WTC11 (cell line): ENCODE results near the gene PTPRC. TPM values are rescaled to one million over a fixed set of nuclear protein-coding genes. Genes with fewer than 3 reads are reported as not detected.

Source experiments
- ATAC-seq: fragments of 200-7000 bp; cut with Tn5 transposase; 2 replicates; pipeline ENCODE4 v1.10.0; 2021; ENCODE audit warnings: mild to moderate bottlenecking, moderate library complexity
- CTCF ChIA-PET: fragments of 300-600 bp; sonication (Branson Sonifier 250); formaldehyde crosslinking; loops from one replicate; lab custom pipeline; 2021; ENCODE audit warnings: antibody characterized with exemption; lab: Charles Lee
- POLR2A ChIA-PET: fragments of 350-600 bp; sonication (Branson Sonifier 250); formaldehyde crosslinking; loops from one replicate; lab custom pipeline; 2021; ENCODE audit warnings: antibody characterized with exemption; lab: Charles Lee
- DNase-seq: peaks from one replicate; pipeline ENCODE4 v3.0.0; 2021; ENCODE audit warnings: low spot score
- H3K27ac Mint-ChIP-seq: 2 replicates; pipeline ENCODE4 v1.8.0; 2021; ENCODE audit warnings: mixed read lengths
- H3K27me3 Mint-ChIP-seq: 2 replicates; pipeline ENCODE4 v1.8.0; 2021; ENCODE audit warnings: low read depth, mild to moderate bottlenecking, moderate library complexity, mixed read lengths
- H3K36me3 Mint-ChIP-seq: 2 replicates; pipeline ENCODE4 v1.8.0; 2021; ENCODE audit warnings: mixed read lengths
- H3K4me1 Mint-ChIP-seq: 2 replicates; pipeline ENCODE4 v1.8.0; 2022; ENCODE audit warnings: mixed read lengths
- H3K4me3 Mint-ChIP-seq: 2 replicates; pipeline ENCODE4 v1.8.0; 2021; ENCODE audit warnings: mild to moderate bottlenecking, moderate library complexity, mixed read lengths
- H3K9me3 Mint-ChIP-seq: 2 replicates; pipeline ENCODE4 v1.8.0; 2021; ENCODE audit warnings: mixed read lengths
- ATF2 ChIP-seq: sonication (generic); formaldehyde crosslinking; IDR thresholded peaks from 2 replicates; pipeline ENCODE4 v1.8.1; 2022; ENCODE audit warnings: low read depth, missing genetic modification reagents, borderline replicate concordance
- EMX1 ChIP-seq: fragments of 250-450 bp; sonication (Bioruptor Pico); IDR thresholded peaks from 2 replicates; pipeline ENCODE4 v1.8.0; 2021; ENCODE audit warnings: mild to moderate bottlenecking
- ESRRA ChIP-seq: sonication (generic); formaldehyde crosslinking; IDR thresholded peaks from 2 replicates; pipeline ENCODE4 v1.8.1; 2022; ENCODE audit warnings: mild to moderate bottlenecking, missing genetic modification reagents, borderline replicate concordance
- ETV6 ChIP-seq: sonication (generic); formaldehyde crosslinking; IDR thresholded peaks from 2 replicates; pipeline ENCODE4 v1.8.1; 2022; ENCODE audit warnings: mild to moderate bottlenecking, missing genetic modification reagents
- GRHL2 ChIP-seq: fragments of 250-450 bp; sonication (Bioruptor Pico); IDR thresholded peaks from 2 replicates; pipeline ENCODE4 v1.8.0; 2022; ENCODE audit warnings: mild to moderate bottlenecking, moderate library complexity; ENCODE audit not compliant: insufficient replicate concordance, severe bottlenecking
- JUN ChIP-seq: sonication (generic); formaldehyde crosslinking; IDR thresholded peaks from 2 replicates; pipeline ENCODE4 v1.8.0; 2023; ENCODE audit warnings: mild to moderate bottlenecking, missing genetic modification reagents
- KAT7 ChIP-seq: sonication (generic); formaldehyde crosslinking; IDR thresholded peaks from 2 replicates; pipeline ENCODE4 v1.8.1; 2023; ENCODE audit warnings: missing genetic modification reagents, mild to moderate bottlenecking, borderline replicate concordance
- MLX ChIP-seq: sonication (generic); formaldehyde crosslinking; IDR thresholded peaks from 2 replicates; pipeline ENCODE4 v1.8.1; 2023; ENCODE audit warnings: mild to moderate bottlenecking, missing genetic modification reagents, moderate library complexity
- NFE2L1 ChIP-seq: sonication (generic); formaldehyde crosslinking; IDR thresholded peaks from 2 replicates; pipeline ENCODE4 v1.8.1; 2023; ENCODE audit warnings: missing genetic modification reagents
- NR2C2 ChIP-seq: sonication (generic); formaldehyde crosslinking; IDR thresholded peaks from 2 replicates; pipeline ENCODE4 v1.8.0; 2022; ENCODE audit warnings: mild to moderate bottlenecking, missing genetic modification reagents
- PRRX2 ChIP-seq: fragments of 250-450 bp; sonication (Bioruptor Pico); IDR thresholded peaks from 2 replicates; pipeline ENCODE4 v1.8.0; 2021; ENCODE audit warnings: mild to moderate bottlenecking
- SMAD4 ChIP-seq: sonication (generic); formaldehyde crosslinking; IDR thresholded peaks from 2 replicates; pipeline ENCODE4 v1.8.0; 2022; ENCODE audit warnings: mild to moderate bottlenecking, missing genetic modification reagents
- TEAD1 ChIP-seq: sonication (generic); formaldehyde crosslinking; IDR thresholded peaks from 2 replicates; pipeline ENCODE4 v1.8.0; 2022; ENCODE audit warnings: mild to moderate bottlenecking, missing genetic modification reagents
- ZNF263 ChIP-seq: sonication (generic); formaldehyde crosslinking; IDR thresholded peaks from 2 replicates; pipeline ENCODE4 v1.8.1; 2022; ENCODE audit warnings: low read depth, mild to moderate bottlenecking, moderate library complexity, missing genetic modification reagents
- ZNF281 ChIP-seq: sonication (generic); formaldehyde crosslinking; IDR thresholded peaks from 2 replicates; pipeline ENCODE4 v1.8.0; 2023; ENCODE audit warnings: mild to moderate bottlenecking, missing genetic modification reagents
- total RNA-seq: library from RNA; stranded (reverse); gene quantifications from 3 replicates; pipeline ENCODE4 v1.2.3, GENCODE V29; 2021
- TF ChIP-seq, protein P1 (sequence below): fragments of 250-450 bp; sonication (Bioruptor Pico); conservative IDR thresholded peaks from 2 replicates; pipeline ENCODE4 v1.9.0; 2021; ENCODE audit warnings: mild to moderate bottlenecking
- TF ChIP-seq, protein P2 (sequence below): fragments of 250-450 bp; sonication (Bioruptor Pico); IDR thresholded peaks from 2 replicates; pipeline ENCODE4 v2.1.2; 2022; ENCODE audit warnings: mild to moderate bottlenecking, moderate library complexity
- TF ChIP-seq, protein P3 (sequence below): sonication (generic); formaldehyde crosslinking; IDR thresholded peaks from 2 replicates; pipeline ENCODE4 v1.8.0; 2022; ENCODE audit warnings: mild to moderate bottlenecking, missing genetic modification reagents

PTPRC gene
- total RNA-seq, 1 experiment from 2014 or later = 1.4 TPM

DNA sequence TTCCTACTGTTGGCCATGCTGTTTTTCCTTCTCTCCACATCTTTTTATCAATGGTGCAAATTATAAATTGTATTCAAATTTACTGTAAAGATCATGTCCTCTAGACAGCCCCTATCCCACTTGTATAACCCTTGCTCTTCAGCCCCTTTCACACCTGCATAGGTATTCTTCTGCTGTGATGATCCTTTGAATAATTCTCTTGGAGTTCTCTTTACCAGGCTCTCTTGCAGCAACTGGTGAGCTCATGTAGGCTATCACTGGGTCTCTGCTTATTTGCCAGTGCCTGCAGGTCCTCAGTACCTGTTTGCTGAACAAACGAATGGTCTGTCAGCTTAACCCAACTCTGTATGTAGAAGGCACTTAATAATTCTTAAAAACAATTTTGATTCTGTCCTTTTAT, 8.2 kb downstream of the PTPRC start:
- Mint-ChIP-seq H3K27me3 (no peaks in the 10 kb centered on the region), H3K27ac (no peak overlapping the region), H3K4me3 (no peak overlapping the region), H3K4me1 (peaks cover 10% of the 10 kb centered on the region), H3K36me3 (no peaks in the 10 kb centered on the region), H3K9me3 (no peaks in the 10 kb centered on the region)
- TF ChIP-seq TEAD1 (CRISPR knock-in tag) (no peak), ESRRA (CRISPR knock-in tag) (no peak)
- TF ChIP-seq, protein P1, sequence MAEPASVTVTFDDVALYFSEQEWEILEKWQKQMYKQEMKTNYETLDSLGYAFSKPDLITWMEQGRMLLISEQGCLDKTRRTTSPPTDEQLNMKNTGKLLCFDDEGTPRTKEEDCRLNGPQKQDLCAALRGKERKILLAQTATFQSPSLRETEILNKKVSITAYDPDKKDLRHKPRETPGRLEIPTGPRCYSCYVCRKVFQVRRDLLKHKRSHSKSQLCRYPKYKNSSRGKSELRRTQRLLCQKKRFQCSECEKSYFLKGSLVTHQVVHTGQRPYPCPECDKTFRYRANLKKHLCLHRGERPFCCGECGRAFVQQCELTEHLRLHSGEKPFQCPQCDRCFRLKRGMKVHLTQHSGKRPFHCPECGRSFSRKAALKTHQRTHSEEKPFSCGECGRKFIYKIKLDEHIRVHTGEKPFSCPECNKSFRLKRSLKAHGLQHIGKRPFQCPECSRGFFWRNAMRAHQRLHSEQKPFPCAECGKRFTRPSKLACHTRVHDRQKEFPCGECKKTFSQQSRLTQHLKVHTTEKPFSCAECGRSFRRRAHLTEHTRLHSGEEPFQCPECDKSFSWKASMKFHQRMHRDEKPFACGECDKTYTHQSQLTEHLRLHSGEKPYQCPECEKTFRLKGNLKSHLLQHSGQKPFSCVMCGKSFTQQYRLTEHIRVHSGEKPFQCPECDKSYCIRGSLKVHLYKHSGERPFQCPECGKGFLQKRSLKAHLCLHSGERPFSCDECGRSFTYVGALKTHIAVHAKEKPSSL (CRISPR knock-in tag) = no peak
- DNase-seq (no peak), ATAC-seq (no peak)
- ChIA-PET CTCF (no interaction called here), POLR2A (no interaction called here)

- ATAC-seq (no peak), DNase-seq (no peak)
- no peaks in the 10 kb centered on the region for H3K27me3 Mint-ChIP-seq
- POLR2A ChIA-PET = no interaction called here
- TF ChIP-seq NR2C2 (CRISPR knock-in tag) = no peak
- no peak for TF ChIP-seq JUN
- no peak for TF ChIP-seq NFE2L1 (CRISPR knock-in tag)
- TF ChIP-seq ETV6 (CRISPR knock-in tag) = no peak
- no peak for TF ChIP-seq GRHL2 (CRISPR knock-in tag)
- no peak for TF ChIP-seq PRRX2 (CRISPR knock-in tag)
- no peak for TF ChIP-seq SMAD4 (CRISPR knock-in tag)
- TF ChIP-seq ZNF263 (CRISPR knock-in tag) = no peak
- no peak for TF ChIP-seq KAT7 (CRISPR knock-in tag)
- no peak for TF ChIP-seq EMX1
- no peak for TF ChIP-seq TEAD1 (CRISPR knock-in tag)
- TF ChIP-seq, protein P2, sequence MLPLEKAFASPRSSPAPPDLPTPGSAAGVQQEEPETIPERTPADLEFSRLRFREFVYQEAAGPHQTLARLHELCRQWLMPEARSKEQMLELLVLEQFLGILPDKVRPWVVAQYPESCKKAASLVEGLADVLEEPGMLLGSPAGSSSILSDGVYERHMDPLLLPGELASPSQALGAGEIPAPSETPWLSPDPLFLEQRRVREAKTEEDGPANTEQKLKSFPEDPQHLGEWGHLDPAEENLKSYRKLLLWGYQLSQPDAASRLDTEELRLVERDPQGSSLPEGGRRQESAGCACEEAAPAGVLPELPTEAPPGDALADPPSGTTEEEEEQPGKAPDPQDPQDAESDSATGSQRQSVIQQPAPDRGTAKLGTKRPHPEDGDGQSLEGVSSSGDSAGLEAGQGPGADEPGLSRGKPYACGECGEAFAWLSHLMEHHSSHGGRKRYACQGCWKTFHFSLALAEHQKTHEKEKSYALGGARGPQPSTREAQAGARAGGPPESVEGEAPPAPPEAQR = no peak
- TF ChIP-seq, protein P3, sequence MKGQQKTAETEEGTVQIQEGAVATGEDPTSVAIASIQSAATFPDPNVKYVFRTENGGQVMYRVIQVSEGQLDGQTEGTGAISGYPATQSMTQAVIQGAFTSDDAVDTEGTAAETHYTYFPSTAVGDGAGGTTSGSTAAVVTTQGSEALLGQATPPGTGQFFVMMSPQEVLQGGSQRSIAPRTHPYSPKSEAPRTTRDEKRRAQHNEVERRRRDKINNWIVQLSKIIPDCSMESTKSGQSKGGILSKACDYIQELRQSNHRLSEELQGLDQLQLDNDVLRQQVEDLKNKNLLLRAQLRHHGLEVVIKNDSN (CRISPR knock-in tag) = no peak
- no peak for TF ChIP-seq ZNF281
- no peak for TF ChIP-seq MLX (CRISPR knock-in tag)
- TF ChIP-seq ATF2 (CRISPR knock-in tag) = no peak
- TF ChIP-seq, all 79 proteins: peak for 0
- CTCF ChIA-PET = no interaction called here
- no peaks in the 10 kb centered on the region for H3K9me3 Mint-ChIP-seq
- H3K36me3 Mint-ChIP-seq = no peaks in the 10 kb centered on the region
- H3K4me3 Mint-ChIP-seq = no peak overlapping the region
- H3K4me1 Mint-ChIP-seq = peaks cover 19% of the 10 kb centered on the region
- no peak overlapping the region for H3K27ac Mint-ChIP-seq
Measured at GRCh38 chr1:198648592-198648991, 9.8 kb downstream of the PTPRC start.
